ENCODE data around the gene TMEM179.

Gene TMEM179

GRCh38 chr14:104597576-104597975 is 7.0 kb downstream of the TMEM179 start:
- ATAC-seq = no peak
- TF ChIP-seq OSR1 (CRISPR knock-in tag; IDR thresholded peaks at IDR 0.05) (no peak), ZNF70 (CRISPR knock-in tag; IDR thresholded peaks at IDR 0.05) (no peak), ESRRG (CRISPR knock-in tag; IDR thresholded peaks at IDR 0.05) (no peak), CSRNP3 (CRISPR knock-in tag; IDR thresholded peaks at IDR 0.05) (no peak), ZNF8 (CRISPR knock-in tag; IDR thresholded peaks at IDR 0.05) (no peak), ARNTL (CRISPR knock-in tag; IDR thresholded peaks at IDR 0.05; ENCODE audit: borderline replicate concordance, low read depth) (no peak), ZFP3 (CRISPR knock-in tag; IDR thresholded peaks at IDR 0.05) (no peak), ZFP30 (CRISPR knock-in tag; IDR thresholded peaks at IDR 0.05) (no peak), ZC3H10 (CRISPR knock-in tag; IDR thresholded peaks at IDR 0.05) (no peak), GLIS3 (CRISPR knock-in tag; IDR thresholded peaks at IDR 0.05) (no peak), BACH2 (CRISPR knock-in tag; IDR thresholded peaks at IDR 0.05; ENCODE audit: borderline replicate concordance) (no peak), ISL1 (CRISPR knock-in tag; IDR thresholded peaks at IDR 0.05) (no peak)

GRCh38 chr14:104596927-104597351 is 7.6 kb downstream of the TMEM179 start:
- no peak for TF ChIP-seq SNAI2 (CRISPR knock-in tag; IDR thresholded peaks at IDR 0.05)
- TF ChIP-seq TCF4 (CRISPR knock-in tag; IDR thresholded peaks at IDR 0.05; ENCODE audit: borderline replicate concordance) = no peak
- TF ChIP-seq ZFP30 (CRISPR knock-in tag; IDR thresholded peaks at IDR 0.05) = no peak
- no peak for TF ChIP-seq PPARA (CRISPR knock-in tag; IDR thresholded peaks at IDR 0.05; ENCODE audit: borderline replicate concordance)
- no peak for TF ChIP-seq ZFP3 (CRISPR knock-in tag; IDR thresholded peaks at IDR 0.05)
- ATAC-seq = no peak

DNA sequence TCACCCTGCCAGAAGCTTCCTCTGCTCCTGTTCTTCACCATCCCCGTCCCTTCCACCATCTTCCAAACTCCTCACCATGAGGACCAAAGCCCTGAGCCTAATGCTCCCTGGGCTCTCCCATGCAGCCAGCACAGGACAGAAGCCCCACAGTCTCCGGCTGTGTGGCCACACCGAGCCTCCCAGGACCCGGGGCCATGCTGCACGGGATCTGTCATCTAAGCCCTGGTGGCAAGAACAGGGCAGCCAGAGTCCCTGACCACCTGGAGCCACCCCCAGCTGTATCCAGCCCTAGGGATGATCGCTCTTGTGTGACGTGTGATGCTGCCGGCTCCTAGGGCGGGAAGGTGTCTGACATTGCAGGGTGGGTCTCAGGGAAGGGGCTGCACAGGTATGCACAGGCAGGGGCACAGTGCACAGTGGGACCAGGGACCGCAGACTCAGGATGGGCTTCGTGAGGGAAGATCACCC is 8.1 kb downstream of the TMEM179 start:
- ATAC-seq = no peak

DNA sequence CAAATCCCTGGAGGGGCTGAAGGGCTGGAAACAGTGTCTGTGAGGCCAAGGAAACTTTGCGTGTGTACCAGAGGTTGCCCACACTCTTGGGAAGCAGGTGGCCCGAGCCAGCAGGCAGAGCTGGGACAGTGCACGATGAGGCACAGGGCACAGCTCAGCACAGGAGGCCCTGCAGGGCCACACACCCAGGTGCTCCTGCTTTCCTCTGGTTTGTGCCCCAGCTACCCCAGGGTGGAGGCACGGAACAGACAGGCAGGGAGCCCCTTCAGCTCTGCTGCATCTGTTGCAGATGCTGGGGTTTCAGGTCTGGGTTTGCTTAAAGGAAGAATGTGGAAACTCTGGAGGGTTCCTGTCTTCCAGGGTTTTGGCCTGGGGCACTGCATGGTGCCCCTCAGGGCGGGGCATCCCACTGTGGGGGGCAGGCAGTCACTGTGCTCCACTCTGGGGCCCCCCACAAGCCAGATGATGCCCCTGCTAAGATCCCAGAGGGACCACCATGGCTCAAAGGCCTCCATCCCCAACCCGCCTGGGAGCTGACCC is 8.6 kb downstream of the TMEM179 start:
- no peak for ATAC-seq

More for the DNA sequence above, 8.1 kb downstream of the TMEM179 start:
- no peak for TF ChIP-seq ISL1 (CRISPR knock-in tag; IDR thresholded peaks at IDR 0.05)
- TF ChIP-seq ZNF565 (CRISPR knock-in tag; conservative IDR thresholded peaks at IDR 0.05; ENCODE audit: low read depth) = no peak
- no peak for TF ChIP-seq ZC3H10 (CRISPR knock-in tag; IDR thresholded peaks at IDR 0.05)
- no peak for TF ChIP-seq SNAI2 (CRISPR knock-in tag; IDR thresholded peaks at IDR 0.05)

More for the DNA sequence above, 8.6 kb downstream of the TMEM179 start:
- TF ChIP-seq ARNTL (CRISPR knock-in tag; IDR thresholded peaks at IDR 0.05; ENCODE audit: borderline replicate concordance, low read depth) = no peak
- no peak for TF ChIP-seq TCF4 (CRISPR knock-in tag; IDR thresholded peaks at IDR 0.05; ENCODE audit: borderline replicate concordance)
- no peak for TF ChIP-seq ZC3H10 (CRISPR knock-in tag; IDR thresholded peaks at IDR 0.05)
- no peak for TF ChIP-seq CSRNP3 (CRISPR knock-in tag; IDR thresholded peaks at IDR 0.05)
- TF ChIP-seq TOX (CRISPR knock-in tag; IDR thresholded peaks at IDR 0.05; ENCODE audit: borderline replicate concordance) = no peak
- no peak for TF ChIP-seq RARB (CRISPR knock-in tag; IDR thresholded peaks at IDR 0.05)
- no peak for TF ChIP-seq ZNF70 (CRISPR knock-in tag; IDR thresholded peaks at IDR 0.05)
- no peak for TF ChIP-seq ESRRG (CRISPR knock-in tag; IDR thresholded peaks at IDR 0.05)
- TF ChIP-seq TSHZ2 (CRISPR knock-in tag; IDR thresholded peaks at IDR 0.05) = no peak
- no peak for TF ChIP-seq ZFP3 (CRISPR knock-in tag; IDR thresholded peaks at IDR 0.05)
- TF ChIP-seq, protein P1, sequence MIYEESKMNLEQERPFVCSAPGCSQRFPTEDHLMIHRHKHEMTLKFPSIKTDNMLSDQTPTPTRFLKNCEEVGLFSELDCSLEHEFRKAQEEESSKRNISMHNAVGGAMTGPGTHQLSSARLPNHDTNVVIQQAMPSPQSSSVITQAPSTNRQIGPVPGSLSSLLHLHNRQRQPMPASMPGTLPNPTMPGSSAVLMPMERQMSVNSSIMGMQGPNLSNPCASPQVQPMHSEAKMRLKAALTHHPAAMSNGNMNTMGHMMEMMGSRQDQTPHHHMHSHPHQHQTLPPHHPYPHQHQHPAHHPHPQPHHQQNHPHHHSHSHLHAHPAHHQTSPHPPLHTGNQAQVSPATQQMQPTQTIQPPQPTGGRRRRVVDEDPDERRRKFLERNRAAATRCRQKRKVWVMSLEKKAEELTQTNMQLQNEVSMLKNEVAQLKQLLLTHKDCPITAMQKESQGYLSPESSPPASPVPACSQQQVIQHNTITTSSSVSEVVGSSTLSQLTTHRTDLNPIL (CRISPR knock-in tag; IDR thresholded peaks at IDR 0.05; ENCODE audit: low read depth) = no peak
- TF ChIP-seq PPARA (CRISPR knock-in tag; IDR thresholded peaks at IDR 0.05; ENCODE audit: borderline replicate concordance) = no peak
- TF ChIP-seq BACH2 (CRISPR knock-in tag; IDR thresholded peaks at IDR 0.05; ENCODE audit: borderline replicate concordance) = no peak
- no peak for TF ChIP-seq SNAI2 (CRISPR knock-in tag; IDR thresholded peaks at IDR 0.05)
- no peak for TF ChIP-seq PATZ1 (CRISPR knock-in tag; IDR thresholded peaks at IDR 0.05; ENCODE audit: borderline replicate concordance)
- no peak for TF ChIP-seq CSDC2 (CRISPR knock-in tag; IDR thresholded peaks at IDR 0.05)
- TF ChIP-seq, protein P2, sequence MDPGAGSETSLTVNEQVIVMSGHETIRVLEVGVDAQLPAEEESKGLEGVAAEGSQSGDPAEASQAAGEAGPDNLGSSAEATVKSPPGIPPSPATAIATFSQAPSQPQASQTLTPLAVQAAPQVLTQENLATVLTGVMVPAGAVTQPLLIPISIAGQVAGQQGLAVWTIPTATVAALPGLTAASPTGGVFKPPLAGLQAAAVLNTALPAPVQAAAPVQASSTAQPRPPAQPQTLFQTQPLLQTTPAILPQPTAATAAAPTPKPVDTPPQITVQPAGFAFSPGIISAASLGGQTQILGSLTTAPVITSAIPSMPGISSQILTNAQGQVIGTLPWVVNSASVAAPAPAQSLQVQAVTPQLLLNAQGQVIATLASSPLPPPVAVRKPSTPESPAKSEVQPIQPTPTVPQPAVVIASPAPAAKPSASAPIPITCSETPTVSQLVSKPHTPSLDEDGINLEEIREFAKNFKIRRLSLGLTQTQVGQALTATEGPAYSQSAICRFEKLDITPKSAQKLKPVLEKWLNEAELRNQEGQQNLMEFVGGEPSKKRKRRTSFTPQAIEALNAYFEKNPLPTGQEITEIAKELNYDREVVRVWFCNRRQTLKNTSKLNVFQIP (CRISPR knock-in tag; IDR thresholded peaks at IDR 0.05; ENCODE audit: borderline replicate concordance, low read depth) = no peak
- TF ChIP-seq ISL1 (CRISPR knock-in tag; IDR thresholded peaks at IDR 0.05) = no peak

Data from SK-N-SH treated with all-trans-retinoic acid at 6 μM for 48 hours (cell line).